NCI-H1048 (cell line): ENCODE data around the gene C5AR1.
"Not testable (repeated sequence)": the region's sequence is repeated elsewhere in the genome, so short reads cannot be mapped to it uniquely, and the experiment has no call there.

ENCODE experiments used
- DNase-seq: peaks from one replicate; lab custom pipeline; 2025; lab: John Stamatoyannopoulos, UW

Gene C5AR1

DNA sequence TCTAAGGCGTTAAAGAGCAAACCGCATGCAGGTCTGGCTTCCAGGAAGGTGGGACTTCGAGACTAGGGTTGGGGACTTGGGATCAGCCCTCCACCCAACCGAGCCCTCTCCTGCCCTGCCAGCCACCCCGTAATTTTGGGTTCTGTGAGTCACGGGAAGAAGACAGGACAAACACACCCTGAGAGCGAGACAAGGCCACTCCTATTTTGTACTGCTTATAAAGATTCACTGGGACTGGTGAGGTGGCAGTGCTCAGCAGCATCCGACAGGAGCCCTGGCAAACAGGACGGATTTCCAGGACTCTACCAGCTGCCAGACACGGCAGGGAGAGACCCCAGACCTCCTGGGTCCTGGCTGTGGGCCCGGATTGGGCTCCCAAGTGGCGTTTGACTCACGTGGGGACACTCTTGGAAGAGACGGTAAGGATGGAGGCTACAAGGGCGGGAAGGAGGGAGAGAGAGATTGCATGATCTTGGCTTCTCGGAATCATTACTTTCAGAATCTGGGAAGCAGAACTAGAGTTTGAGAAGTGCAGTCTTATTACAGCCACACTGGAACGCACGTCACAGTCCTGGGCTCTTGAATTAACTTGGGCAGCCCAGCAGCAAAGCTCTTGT lies 22.4 kb downstream of the C5AR1 start, which contains the start of gene C5AR2:
TSS of gene C5AR2 (plus strand) at position 245 of the 617 bp plus-strand sequence. CDS start 8,625 bp downstream, outside the sequence.
- no peak for DNase-seq

DNA sequence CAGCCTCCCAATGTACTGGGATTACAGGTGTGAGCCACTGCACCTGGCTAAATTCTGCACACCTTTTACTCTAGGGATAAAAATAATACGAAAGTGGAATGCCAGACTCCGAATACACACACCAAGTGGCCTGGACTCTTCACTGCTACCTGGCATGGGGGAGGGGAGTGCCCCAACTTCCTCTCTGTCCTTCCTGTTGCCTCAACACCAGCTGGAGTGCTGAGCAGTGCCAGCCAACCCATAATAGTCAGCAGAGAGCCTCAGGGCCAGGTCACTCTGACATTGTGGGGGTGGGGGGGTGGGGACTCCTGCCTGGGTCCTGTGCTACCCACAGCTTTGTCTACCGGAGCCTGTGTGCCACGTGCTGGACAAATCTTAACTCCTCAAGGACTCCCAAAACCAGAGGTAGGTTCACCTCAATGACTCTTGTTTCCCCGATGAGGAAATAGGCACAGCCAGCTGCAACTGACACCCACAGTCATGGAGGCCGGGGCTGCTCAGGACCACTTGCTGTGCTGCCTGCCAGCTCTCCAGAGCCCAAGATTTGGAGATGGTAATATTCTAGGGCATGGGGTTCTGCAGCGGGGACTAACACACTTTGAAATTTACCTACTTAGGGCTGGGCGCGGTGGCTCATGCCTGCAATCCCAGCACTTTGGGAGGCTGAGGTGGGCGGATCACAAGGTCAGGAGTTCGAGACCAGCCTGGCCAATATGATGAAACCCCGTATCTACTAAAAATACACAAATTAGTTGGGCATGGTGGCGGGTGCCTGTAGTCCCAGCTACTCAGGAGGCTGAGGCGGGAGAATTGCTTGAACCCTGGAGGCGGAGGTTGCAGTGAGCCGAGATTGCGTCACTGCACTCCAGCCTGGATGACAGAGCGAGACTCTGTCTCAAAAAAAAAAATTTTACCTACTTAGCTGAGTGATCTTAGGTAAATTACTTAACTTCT lies 27.4 kb downstream of the C5AR1 start:
- DNase-seq = not testable (repeated sequence)

DNA sequence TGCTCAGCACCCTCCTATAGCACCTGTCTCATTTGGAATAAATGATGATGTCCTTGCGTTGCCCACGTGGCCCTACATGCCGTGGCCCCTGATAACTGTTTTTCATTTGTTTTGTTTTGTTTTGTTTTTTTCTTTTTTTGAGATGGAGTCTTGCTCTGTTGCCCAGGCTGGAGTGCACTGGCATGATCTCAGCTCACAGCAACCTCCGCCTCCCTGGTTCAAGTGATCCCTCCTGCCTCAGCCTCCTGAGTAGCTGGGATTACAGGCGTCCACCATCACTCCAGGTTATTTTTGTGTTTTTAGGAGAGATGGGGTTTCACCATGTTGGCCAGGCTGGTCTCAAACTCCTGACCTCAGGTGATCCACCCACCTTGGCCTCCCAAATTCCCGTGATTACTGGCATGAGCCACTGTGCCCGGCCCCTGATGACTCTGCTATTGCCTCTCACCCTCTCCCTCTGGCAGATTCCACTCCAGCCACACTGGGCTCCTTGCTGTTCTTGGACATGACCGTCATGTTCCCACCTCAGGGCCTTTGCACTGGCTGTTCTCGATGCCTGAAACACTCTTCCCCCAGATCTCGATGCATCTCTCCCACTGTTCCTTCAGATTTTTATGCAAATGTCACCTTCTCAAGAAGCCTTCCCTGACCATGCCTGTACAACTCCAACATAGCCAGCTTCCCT lies 29.7 kb downstream of the C5AR1 start:
- no peak for DNase-seq

DNA sequence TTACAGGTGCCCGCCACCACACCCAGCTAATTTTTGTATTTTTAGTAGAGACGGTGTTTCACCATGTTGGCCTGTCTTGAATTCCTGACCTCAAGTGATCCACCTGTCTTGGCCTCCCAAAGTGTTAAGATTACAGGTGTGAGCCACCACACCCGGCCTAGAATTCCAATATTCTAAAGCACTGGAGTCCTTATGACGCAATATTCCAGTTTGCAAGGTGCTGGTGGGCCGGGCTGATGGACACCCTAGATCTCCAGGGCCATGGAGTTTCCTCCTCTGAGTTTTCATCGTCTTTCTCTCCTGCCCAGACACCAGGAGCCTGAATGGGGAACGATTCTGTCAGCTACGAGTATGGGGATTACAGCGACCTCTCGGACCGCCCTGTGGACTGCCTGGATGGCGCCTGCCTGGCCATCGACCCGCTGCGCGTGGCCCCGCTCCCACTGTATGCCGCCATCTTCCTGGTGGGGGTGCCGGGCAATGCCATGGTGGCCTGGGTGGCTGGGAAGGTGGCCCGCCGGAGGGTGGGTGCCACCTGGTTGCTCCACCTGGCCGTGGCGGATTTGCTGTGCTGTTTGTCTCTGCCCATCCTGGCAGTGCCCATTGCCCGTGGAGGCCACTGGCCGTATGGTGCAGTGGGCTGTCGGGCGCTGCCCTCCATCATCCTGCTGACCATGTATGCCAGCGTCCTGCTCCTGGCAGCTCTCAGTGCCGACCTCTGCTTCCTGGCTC lies 31.0 kb downstream of the C5AR1 start:
- DNase-seq = no peak

DNA sequence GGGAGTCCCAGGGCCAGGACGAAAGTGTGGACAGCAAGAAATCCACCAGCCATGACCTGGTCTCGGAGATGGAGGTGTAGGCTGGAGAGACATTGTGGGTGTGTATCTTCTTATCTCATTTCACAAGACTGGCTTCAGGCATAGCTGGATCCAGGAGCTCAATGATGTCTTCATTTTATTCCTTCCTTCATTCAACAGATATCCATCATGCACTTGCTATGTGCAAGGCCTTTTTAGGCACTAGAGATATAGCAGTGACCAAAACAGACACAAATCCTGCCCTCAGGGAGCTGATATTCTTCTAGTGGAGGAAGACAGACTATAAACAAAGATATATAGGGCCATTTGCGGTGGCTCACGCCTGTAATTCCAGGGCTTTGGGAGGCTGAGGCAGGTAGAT lies 32.1 kb downstream of the C5AR1 start:
- no peak for DNase-seq

DNA sequence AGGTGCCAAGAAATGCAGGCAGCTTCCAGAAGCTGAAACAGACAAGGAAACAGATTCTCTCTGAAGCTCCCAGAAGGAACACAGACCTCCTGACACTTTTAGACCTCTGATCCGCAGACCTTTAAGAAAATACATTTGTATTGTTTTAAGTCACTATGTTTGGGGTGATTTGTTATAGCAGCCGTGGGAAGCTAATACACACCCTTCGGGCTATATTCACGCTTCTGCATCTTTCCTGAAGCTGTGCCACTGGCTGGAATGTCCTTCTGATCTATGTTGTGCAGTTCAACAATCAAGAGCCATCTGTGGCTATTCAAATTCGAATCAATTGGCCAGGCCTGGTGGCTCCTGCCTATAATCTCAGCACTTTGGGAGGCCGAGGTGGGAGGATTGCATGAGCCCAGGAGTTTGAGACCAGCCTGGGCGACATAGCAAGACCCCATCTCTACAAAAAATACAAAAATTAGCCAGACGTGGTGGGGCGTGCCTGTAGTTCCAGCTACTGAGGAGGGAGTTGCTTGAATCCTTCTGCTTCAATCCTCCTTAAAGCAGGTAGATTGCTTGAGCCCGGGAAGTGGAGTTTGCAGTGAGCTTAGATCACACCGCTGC lies 33.6 kb downstream of the C5AR1 start:
- DNase-seq = no peak

DNA sequence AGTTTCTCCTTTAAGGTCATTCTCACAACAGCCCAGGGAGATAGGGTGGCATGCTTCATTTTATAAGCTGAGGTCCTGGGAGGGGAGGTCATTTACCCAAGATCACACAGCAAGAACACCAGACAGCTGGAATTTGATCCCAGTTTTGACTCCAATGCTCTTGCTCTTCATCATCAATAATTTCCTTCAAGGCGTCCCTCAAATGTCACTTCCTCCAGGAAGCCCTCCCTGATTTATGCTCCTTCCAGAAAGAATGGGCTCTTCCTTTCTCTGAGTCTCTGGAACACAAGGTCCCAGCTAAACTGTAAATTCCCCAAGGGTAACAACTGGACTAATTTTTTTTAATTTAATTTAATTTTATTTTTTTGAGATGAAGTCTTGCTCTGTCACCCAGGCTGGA lies 34.8 kb downstream of the C5AR1 start:
- DNase-seq = no peak

DNA sequence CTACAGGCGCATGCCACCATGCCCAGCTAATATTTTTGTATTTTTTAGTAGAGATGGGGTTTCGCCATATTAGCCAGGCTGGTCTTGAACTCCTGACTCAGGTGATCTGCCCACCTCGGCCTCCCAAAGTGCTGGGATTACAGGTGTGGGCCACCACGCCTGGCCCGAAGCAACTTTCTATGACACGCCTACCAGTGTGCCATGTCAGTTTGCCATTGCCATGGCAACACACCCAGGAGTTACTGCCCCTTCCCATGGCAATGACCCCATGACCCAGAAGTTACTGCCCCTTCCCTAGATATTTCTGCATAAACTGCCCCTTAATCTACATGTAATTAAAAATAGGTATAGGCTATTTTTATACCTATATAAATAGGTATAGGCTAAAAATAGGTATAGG lies 36.4 kb downstream of the C5AR1 start:
- not testable (repeated sequence) for DNase-seq

DNA sequence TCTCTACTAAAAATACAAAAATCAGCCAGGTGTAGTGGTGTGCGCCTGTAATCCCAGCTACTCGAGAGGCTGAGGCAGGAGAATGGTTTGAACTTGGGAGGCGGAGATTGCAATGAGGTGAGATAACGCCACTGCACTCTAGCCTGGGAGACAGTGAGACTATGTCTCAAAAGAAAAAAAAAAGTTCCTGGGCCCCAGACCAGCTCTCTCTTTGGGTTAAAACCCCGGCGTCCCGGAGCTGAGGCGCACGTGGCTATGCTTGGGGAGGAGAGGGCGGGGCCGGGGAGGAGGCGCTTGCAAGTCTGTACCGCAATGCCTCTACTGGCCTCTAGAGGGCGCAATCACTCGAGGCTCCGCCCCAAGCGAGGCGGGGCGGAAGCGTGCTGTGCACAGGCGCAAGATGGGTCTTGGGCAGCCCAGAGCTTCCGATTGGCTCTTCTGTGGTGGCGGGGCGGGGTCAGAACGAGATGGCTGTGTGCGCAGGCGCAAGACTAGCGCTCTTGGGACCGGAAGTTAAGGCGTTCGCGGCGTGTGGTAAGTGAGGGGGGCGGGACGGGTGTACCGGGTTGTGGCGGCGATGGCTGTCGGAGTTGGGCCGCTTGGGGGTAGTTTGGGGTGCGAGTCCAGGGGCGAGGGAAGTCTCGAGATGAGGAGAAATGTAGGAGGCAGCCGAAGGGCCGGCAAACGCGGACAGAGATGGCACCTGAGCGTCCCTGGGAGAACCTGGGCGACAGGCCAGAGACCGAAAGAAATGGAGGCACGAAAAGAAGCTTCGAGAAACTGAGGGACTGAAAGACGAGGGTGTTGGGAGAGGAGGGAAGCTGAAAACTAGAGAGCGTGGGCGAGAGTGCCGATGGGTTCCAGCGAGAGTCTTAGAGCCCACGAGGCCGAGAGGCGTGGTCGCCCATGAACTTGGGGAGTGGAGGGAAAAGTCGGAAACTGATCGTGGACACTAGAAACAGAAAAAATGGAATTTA lies 39.4 kb downstream of the C5AR1 start, which contains the start of gene DHX34:
TSS of gene DHX34 (plus strand) at position 497 of the 977 bp plus-strand sequence. CDS start 3,716 bp downstream, outside the sequence.
- peak; percentile 93 for DNase-seq

DNA sequence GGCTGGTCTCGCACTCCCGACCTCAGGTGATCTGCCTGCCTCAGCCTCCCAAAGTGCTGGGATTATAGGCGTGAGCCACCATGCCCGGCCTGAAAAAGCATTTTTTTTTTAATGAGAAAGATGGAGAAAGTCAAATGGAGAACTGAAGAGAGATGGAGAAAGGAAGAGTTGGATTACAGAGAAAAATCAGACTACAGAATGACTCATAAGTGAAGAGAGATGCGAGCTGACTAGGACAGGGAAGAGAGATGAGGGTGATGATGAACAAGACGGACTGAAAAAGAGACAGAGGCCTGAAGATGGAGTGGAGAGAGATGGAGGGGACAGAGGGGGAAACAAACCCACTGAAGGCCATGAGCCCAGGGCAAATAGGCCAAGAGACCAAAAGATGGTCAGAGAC lies 41.0 kb downstream of the C5AR1 start:
- no peak for DNase-seq

DNA sequence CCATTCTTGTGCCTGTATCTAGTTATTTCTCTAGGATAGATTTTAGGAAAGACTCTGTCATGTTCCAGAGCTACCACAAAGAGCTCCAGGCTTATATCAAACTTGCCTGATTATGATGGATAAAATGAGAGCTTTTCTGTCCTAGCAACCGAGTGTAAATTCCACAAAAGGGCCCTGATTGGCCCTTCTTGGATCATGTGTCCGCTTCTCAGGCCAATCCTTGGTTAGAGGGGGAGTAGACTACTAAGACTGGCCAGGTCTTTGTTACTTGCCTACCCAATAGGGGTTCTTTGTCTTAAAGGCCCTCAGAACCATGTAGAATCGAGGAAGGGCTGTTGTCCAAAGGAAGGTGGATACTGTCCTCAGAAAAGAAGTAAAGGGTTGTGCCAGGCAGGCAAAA lies 41.9 kb downstream of the C5AR1 start:
- no peak for DNase-seq

DNA sequence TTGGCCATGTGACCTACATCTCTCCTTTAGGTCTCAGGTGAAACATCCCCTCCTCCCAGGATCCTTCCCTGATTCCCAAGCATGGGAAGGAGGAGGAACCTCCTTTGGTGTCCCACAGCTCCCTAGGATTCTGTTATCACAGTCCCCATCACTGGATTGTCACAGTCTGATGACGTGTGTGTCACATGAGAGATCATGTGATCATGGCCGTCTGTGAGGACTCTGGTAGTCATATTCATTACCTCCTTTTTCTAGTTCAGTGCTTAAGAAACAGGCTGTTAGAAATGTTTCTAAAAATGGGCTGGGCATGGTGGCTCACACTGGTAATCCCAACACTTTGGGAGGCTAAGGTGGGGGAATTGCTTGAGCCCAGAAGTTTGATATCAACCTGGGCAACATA lies 42.4 kb downstream of the C5AR1 start:
- DNase-seq = no peak

DNA sequence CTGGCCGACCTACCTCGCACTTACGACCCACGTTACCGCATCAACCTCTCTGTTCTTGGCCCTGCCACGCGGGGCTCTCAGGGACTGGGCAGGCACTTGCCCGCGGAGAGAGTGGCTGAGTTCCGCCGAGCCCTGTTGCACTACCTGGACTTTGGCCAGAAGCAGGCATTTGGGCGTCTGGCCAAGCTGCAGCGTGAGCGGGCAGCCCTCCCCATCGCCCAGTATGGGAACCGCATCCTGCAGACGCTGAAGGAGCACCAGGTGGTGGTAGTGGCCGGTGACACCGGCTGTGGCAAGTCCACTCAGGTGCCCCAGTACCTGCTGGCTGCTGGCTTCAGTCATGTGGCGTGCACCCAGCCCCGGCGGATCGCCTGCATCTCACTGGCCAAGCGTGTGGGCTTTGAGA lies 43.6 kb downstream of the C5AR1 start:
- DNase-seq = no peak

DNA sequence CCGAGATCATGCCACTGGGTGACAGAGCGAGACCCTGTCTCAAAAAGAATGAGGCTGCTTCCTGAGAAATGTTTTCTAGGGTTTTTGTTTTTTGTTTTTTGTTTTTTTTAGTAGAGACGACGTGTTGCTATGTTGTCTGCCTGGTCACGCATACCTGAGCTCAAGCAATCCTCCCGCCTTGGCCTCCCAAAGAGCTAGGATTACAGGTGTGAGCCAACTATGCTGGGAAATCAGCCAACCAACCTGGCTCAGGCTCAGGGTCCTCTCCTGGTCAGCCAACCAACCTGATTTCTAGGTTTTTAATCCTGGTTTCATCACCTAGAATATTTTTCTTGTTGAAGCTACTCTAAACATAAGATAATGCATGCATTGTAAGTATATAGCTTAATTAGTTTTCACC lies 47.2 kb downstream of the C5AR1 start:
- DNase-seq = no peak

DNA sequence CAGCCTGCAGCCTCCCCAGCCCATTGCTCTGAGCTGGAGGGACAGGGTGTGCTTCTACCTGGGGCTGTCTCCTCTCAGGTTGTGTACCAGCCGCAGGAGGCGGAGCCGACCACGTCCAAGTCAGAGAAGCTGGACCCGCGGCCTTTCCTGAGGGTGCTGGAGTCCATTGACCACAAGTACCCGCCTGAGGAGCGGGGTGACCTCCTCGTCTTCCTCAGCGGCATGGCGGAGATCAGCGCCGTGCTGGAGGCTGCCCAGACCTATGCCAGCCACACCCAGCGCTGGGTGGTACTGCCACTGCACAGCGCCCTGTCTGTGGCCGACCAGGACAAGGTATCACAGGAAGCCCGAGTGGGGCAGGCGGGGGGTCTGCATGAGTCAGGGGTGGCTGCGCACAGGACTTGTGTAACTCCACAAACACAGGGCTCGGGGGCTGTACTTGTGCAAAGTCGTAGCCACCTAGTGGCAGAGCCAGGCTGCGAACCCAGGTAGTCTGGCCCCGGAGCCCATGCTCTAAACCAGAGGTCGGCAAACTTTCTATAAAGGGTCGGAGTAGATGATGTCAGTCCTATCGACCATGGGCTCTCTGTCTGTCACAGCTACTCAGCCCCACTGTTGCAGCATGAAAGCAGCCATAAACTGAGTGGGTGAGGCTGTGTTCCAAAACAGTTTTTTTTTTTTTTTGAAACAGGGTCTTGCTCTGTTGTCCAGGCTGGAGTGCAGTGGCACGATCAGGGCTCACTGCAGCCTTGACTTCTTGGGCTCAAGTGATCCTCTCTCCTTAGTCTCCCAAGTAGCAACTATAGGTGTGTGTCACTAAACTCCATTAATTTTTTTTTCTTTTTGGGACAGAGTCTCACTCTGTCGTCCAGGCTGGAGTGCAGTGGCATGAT lies 48.4 kb downstream of the C5AR1 start:
- DNase-seq = no peak

DNA sequence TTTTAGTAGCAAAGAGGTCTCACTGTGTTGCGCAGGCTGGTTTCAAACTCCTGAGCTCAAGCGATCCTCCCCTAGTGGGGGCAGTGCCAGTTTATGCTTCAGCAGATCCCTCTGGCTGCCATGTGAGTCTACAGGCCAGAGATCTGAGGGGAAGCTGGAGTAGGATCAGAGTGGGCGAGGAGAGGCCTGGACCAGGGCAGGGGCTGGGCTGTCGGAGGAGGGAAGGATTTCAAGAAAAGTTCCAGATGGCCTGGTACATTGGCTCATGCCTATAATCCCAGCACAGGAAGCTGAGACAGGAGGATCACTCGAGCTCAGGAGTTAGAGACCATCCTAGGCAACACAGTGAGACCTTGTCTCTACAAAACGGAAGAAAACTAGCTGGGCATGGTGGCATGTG lies 49.3 kb downstream of the C5AR1 start:
- DNase-seq = no peak

DNA sequence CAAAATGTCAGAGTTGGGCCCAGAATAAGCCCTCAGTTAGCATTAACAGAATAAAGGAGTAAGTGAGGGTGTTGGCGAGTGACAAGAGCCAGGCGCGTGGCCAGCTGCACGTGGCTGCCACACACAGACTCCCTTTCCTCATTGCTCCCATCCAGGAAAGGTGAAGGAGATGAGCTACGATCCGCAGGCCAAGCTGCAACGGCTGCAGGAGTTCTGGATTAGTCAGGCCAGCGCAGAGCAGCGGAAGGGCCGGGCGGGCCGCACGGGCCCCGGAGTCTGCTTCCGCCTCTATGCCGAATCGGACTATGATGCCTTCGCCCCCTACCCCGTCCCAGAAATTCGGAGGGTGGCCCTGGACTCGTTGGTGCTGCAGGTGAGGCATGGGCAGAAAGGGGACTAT lies 52.7 kb downstream of the C5AR1 start:
- no peak for DNase-seq

DNA sequence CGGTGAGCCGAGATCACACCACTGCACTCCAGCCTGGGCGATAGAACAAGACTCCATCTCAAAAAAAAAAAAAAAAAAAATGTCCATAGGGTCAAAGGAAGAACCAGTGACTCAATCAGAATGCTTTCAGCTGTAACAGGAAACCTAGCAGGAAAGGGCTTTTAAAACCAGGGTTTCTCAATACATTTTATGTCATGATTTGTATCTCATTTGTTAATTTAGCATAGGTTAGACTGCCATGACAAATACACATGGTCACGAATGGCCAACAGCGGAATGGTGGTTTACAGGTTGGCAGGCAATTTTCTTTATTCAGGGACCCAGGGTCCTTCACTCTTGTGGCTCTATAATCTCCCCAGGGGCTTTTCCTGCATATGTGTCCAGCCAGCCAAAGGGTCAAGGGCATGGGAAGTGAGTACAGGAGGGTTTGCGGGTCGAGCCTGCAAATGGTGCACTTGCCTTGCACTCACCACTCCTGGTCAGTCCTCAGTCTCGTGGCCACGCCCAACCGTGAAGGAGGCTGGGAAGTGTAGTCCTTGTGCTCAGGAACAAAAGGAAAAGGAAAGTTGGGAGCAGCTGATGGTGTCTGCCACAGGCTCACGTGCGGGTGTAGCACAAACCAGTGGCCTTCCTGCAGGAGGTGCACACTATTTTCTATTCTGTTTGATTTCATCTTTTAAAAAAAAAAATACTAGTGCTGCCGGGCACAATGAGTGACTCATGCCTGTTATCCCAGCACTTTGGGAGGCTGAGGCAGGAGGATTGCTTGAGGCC lies 54.3 kb downstream of the C5AR1 start:
- no peak for DNase-seq
